Lung microvascular endothelial cell (primary cell): ENCODE measurements around the gene NSFL1C. TPM values are rescaled to one million over a fixed set of nuclear protein-coding genes. Genes with fewer than 3 reads are reported as not detected.
"Not testable (repeated sequence)": the region's sequence is repeated elsewhere in the genome, so short reads cannot be mapped to it uniquely, and the experiment has no call there.

Experiments used
- DNase-seq, 2 donors: peaks; one replicate each; pipeline versions ENCODE4 v3.0.0 to v3.0.0-alpha.2; 2010; ENCODE audit warnings: low read depth in 2 of 2
- total RNA-seq: library from RNA; depleted of rRNA; stranded (reverse); fragments of >200 nt; gene quantifications from 2 replicates; pipeline ENCODE4 v1.2.1, GENCODE V29; 2014

Gene NSFL1C
- total RNA-seq, 1 donor from 2014 or later = 20.6 TPM

DNA sequence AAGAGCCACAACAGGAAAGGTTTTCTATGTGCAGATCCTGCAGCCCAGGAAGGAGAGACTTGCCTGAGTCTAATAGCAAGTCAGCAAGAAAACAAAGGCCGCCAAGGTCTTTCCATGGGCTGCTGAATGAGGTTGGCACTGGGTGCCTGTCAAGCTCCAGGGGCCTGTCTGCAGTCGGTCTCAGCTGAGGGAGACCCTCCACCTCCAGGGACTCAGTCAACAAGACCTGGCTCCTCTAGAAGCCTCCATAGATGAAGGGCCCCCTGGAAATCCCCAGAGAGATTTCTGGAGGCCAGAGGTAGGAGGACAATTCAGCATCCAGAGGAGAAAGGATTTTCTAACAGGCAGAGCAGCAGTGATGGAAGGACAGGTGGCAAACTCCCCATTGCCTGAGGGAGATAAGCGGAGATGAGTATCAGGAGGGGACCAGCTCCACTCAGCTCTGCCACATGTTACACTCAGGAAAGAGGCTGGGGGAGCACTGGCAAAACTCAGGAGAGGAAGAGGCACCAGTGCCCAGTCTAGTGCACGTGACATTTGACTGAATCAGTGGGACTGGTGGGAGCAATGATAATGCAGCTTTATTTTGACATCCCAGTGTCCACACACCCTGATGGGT is 40.3 kb downstream of the NSFL1C start:
- DNase-seq = no peak

DNA sequence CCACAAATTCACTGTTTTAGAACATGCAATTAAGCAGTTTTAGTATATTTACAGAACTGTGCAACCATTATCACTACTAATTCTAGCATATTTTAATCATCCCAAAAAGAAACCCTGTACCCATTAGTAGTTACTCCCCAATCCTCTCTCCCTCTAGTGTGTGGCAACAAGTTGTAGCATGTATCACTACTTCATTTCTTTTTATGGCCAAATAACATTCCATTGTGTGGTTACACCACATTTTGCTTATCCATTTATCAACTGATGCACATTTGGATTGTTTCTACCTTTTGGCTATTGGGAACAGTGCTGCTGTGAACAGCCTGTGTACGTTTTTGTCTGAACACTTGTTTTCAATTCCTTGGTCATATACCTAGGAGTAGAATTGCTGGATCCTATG is 42.3 kb downstream of the NSFL1C start:
- no peak for DNase-seq

DNA sequence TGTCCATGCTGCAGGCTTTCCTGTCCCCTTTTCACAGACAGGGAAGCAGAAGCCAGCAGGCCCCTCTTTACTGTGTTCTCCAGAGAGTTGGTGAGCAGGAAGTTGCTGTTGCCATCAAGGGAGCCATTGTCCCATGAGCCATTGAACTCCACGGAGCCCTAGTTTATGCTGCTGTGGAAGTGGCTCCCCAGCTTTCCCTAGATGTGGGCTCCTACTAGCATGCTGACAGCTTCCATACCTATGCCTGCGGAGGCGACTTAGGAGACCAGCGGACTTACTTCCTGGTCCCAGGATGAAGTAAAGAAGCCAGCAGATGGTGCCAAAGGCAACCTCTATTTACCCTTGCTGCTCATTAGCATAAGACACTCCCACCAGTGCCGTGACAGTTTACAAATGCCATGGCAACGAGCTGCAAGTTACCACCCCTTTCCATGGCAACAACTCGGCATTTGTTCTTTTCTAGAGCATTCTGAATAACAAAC is 43.0 kb downstream of the NSFL1C start:
- peak; percentile 17 to 68 for DNase-seq

DNA sequence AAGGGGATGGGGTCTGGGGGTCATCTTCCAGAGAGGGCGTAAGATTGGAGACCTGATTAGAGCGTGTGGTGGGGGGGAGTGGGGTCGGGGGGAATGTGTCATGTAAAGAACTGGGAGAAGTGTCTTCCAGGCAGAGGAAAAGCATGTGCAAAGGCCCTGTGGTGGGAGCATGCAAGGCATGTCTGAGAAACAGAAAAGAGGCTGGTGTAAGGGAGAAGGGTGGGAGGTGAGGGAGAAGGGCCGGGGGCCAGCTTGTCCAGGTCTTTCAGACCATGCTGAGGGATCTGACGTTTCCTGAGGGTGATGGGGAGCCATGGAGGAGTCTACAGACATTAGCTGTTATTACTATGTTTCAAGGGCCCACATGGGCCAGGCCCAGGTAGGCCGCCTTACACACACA is 43.4 kb downstream of the NSFL1C start:
- DNase-seq = no peak

DNA sequence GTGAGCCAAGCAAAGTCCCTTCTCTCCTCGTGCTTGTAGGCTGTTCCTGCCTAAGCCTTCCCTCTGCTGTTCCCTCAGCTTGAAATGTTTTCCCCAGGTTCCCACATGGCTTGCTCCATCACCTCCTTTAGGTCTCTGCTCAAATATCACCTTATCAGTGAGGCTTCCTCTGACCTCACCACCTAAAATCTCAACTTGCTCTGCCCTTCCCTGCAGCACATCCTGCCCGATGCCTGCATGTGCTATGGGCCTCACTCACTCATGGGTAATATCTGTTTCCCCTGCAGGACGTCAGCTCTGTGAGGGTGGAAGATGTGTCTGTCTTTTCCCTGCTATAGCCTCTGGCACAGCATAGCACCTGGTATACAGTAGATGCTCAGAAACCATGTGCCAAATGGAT is 43.9 kb downstream of the NSFL1C start:
- DNase-seq = no peak

DNA sequence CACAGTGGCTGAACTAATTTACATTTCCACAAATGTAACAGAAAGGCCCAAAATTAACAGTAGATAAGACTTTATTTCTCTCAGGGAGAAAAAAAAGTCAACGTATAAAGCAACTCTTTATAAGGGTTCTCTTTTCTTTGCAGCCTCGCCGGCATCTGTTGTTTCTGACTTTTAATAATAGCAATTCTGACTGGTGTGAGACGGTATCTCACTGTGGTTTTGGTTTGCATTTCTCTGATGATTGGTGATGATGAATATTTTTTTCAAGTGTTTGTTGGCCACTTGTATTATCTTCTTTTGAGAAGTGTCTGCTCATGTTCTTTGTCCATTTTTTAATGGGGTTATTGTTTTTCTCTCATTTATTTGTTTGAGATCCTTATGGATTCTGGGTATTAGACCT is 46.6 kb downstream of the NSFL1C start:
- no peak for DNase-seq

DNA sequence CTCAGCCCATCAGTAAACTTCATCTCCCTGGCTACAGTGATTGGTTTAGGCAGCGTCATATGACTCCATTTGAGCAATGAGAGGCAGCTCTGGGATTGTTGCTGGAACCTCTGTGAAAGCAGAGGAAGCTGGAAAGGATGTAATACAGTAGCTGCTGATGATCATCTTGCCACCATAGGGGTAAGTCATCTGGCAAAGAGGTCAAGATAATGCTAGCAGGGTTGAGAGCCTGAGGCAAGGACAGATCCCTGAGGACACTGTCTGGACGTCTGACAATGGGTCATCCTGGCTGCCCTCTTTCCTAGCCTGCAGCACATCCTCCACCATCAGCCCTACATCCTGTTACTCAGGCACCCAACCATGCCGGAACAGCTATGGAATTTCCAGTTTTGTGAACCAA is 48.3 kb downstream of the NSFL1C start:
- peak; percentile 38 to 89 for DNase-seq

DNA sequence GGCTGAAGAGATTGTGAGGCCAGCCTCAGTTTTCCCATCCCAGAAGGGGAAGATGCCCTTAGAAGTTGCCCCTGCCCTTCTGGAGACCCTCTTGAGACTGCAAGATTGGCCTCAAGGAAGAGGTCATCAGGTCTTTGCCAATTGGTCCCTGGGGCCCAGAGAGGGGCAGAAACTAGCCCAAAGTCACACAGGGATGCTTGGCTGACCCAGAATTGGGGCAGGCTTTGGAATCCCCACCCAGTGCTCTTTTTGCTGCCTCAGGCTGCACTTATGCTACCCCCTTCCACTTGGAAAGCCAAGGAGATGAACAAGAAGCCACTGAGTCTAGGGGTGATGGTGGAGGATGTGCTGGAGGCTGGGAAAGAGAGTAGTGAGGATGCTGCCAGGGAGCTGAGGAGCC is 48.9 kb downstream of the NSFL1C start:
- DNase-seq = no peak

DNA sequence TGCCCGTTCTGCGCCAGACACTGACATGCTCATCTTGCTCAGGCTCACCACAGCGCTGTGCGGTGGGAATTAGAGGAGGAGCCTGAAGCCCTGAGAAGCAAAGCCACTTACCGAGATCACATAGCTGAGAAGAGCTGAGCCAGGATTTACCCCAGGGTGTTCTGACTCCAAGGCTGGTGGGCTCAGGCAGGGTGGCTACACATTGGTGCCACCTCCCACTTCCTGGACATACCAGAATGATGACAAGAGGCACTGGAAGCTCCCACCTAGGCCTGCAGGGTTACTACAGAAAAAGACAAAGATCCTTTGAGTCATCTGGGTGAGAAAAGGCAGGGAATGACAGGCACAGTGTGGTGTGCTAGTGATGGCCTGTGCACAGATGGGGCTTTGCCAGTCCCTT is 49.4 kb downstream of the NSFL1C start:
- peak in 1 of 2 donors; percentile 56 for DNase-seq

DNA sequence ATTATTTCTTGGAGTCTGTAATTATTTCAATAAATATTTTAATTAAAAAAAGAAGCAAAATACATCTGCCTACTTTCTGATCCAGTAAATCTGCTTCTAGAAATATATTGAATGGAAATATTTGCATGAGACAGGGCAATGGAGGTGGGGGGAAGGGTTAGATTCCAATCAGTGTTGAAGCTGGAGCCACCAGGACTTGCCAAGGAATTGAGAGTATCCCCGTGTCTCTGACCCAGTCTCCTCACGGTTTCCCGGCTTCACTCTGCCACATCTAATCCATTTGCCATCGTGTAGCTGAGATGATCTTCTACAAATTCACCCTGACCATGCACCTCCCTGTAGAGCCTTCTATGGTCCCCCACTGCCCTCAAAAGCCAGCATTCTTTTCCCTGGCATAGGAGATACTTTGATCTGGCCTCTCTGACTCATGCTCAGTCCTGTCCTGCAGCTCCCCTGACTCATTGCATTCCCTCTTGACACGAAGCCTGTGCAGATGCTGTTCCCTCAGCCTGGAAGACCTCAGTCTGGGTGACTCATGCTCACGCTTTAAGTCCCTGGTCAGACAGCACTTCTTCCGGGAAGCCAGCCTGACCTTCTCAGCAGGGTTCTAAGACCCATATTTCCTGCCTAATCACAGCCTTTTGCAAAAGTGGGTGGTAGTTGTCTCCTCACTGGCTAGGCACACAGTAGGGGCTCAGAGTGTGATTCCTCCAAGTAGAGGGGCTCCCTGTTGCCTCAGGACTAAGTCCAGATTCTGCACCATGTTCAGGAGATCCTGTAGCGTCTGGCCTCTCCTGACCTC is 50.8 kb downstream of the NSFL1C start:
- DNase-seq = peak; percentile 33 to 97

DNA sequence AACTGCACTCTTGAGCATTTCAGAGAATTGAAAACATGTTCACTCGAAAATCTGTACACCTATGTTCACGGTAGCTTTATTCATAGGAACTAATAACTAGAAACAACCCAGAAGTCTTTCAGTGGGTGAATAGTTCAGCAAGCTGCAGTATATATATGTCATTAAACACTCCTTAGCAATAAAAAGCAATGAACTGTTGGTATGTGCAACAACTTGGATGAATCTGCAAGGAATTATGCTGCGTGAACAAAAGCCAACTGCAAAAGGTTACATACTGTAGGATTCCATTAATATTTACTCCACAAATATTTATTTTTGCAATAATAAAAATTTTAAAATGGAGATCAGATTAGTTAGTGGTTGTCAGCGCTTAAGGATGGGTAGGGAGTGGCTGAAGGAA is 51.7 kb downstream of the NSFL1C start:
- DNase-seq = no peak

DNA sequence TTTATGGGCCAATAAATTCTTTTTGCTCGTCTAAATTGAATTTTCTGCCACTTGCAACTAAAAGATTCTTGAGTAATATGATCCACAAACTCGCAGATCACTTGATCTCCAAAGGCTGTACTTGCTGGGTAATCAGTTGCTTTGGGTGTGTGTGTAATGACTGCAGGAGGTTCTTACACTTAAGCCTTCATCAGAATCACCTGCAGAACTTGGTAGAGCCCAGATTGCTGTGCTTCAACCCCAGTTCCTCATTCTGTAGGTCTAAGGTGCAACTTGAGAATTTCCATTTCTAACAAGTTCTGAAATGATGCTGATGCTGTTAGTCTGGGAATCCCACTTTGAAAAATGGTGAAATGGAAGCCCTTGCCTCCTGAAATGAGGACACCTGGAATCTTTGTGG is 60.8 kb downstream of the NSFL1C start:
- no peak for DNase-seq

DNA sequence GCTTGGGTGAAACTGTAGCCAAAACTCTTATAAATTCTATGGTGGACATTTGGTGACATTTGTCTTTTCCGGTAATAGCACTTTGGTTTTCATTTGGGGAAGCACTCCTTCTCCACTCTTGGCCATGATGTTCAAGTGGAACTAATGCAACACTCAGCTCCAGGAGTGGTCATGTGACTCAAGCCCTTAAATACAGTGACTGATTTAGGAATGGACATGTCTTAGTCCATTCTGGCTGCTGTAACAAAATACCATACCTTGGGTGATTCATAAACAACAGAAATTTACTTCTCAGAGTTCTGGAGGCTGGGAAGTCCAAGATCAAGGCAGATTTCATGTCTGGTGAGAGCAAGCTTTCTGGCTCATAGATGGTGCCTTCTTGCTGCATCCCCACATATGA is 63.0 kb downstream of the NSFL1C start:
- DNase-seq = no peak

DNA sequence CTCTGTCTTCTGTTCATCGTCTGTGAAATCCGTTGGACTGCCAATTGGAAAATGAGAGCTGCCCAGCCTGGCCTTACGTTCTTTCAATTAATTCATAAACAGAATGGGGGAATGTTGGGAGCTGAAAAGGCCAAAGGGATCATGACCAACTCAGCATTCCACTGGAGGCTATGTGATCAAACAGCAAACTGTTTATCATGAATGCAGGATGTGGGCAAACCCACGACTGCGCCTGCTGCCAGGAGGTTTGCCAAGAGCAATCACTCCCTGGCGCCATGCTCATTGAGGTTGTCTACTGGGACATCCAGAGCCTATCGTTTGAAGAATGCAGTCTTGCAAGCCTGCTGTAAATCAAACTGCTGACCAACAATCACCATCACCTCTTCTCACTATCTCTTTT is 64.5 kb downstream of the NSFL1C start:
- DNase-seq = no peak

DNA sequence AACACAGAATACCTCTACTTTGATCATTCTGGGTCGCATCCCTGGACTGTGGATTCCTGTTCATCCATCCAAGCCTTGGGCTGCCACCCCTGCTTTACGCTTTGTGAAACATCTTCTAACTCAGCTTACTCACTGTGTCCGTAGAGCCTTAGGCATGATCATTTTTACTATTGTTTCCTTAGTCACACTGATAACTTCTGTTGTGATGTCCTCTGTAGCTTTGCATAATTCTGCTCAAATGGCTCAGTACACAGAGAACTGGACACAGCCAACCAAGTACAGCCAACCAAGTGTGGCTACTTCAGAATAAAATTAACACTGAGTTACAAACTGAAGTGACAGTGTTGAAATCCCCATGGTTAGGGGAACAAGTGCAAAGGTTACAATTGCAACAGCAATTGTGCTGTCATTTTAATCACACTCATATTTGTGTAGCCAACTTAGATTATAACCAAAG is 65.2 kb downstream of the NSFL1C start:
- no peak for DNase-seq

DNA sequence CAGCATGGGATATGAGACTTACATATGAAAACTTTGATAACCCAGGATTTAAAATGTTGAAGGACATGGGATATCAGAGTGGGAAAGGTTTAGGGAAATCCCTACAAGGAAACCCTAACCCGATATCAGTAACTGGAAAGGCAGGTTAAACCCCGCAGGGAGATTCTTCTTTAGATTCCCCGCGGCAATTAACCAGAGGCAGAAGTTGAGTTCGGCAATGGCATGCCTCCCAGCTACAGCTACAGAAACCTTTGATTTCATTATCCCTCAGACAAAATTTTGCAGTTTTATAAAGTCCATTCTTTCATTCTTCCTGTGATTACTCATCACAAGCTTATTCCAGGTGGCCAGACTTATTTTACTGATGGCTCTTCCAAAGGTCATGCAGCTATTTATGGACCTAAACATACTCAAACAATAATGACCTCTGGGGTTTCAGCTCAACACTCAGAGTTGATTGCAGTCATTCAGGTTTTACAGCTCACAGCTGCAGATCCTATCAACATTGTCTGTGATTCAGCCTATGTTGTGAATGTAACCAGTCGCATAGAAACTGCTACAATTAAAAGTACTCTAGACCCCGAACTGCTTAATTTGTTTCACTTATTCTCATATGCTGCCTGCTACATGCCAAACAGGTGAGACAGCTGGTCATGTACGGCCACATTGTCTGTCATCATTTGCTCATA is 66.8 kb downstream of the NSFL1C start:
- DNase-seq = peak; percentile 89 to 96

DNA sequence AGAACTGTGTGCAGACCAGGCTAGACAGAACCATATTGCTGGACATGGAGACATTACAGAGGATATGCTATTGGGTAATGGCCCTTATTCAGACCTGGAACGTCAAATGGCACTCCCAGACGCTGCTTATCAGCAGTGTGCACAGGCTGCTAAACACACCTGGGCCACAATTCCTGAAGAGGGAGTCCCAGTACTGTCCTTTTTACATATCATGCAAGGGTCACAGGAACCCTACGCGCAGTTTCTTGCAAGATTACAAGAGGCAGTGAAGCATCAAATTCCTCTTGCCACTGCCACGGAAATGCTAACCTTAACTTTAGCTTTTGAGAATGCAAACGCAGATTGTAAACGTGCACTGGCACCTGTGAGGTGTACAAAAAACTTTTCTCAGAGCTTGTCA is 68.5 kb downstream of the NSFL1C start:
- DNase-seq = not testable (repeated sequence)

DNA sequence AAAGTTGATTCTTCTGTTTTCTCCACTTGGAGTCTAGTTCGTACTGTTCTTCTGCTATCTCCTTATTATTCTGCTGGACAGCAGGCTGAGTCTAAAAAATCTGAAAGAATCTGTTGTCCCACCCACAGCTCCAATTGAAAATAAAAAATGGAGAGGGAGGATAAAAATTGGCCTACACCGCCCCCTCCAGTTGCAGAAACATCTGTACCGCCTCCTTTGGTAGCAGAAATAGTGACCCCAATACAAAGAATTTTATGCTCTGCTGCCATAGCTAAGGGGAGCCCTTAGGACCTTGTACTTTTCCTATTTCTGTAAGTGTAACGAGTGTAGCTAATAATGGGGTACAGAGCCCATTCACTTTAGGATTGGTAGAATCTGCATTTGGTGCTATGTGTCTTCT is 68.9 kb downstream of the NSFL1C start:
- no peak for DNase-seq

DNA sequence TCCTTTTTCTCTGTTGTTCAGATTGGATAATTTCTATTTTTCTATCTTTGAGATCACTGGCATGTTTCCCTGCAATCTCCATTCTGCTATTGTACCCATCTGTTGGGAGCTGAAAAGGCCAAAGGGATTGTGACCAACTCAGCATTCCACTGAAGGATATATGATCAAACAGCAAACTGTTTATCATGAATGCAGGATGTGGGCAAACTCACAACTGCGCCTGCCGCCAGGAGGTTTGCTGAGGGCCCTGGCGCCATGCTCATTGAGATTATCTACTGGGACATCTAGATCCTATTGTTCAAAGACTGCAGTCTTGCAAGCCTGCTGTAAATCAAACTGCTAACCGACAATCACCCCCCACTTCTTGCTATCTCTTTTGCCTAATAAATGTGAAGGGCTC is 69.9 kb downstream of the NSFL1C start:
- peak in 1 of 2 donors; percentile 62 for DNase-seq

DNA sequence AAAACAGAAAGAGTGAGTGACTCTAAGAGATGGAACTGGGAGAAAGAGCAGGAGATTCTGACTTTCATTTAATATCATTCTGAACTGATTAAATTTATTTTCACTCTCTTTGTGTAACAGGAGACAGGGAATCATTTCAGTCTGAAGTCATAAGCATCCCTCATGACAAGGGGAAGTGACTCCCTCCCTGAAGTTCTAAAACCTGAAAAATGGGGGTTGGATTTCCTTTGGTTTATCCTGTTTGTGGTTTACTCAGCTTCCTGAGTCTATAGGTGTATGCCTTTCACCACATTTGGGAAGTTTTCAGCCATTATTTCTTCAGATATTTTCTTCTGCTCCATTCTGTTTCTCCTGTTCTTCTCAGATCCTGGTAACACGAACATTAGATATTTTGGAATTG is 70.4 kb downstream of the NSFL1C start:
- DNase-seq = peak; percentile 71 to 94

DNA sequence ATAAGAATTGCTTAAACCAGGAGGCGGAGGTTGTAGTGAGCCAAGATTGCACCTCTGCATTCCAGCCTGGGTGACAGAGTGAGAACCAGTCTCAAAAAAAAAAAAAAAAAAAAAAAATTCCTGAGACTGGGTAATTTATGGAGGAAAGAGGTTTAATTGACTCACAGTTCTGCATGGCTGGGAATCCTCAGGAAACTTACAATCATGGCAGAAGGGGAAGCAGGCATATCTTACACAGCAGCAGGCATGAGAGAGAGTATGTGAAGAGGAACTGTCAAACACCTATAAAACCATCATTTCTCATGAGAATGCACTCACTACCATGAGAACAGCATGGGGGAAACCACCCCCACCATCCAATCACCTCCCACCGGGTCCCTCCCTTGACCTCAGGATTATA is 72.0 kb downstream of the NSFL1C start:
- DNase-seq = peak in 1 of 2 donors; percentile 46

DNA sequence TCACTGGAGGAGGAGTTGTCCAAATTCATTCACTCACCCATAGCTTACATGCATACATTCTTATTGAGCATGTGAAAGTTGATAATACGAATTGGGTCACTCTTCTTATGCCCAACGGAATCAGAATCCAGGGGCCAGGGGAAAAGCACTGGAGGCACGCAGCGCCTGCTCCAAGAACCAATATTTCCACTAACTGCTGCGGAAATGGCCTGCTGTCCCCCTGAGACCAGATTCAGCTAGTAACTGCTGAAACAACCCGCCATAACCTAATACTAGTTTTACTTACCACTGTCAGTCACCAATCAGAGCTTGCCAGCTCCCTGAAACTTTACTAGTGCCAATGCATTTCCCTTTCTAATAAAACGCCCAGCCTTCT is 73.2 kb downstream of the NSFL1C start:
- no peak for DNase-seq
